ENCODE data around the gene OLA1. TPM values are rescaled to one million over a fixed set of nuclear protein-coding genes. Genes with fewer than 3 reads are reported as not detected.

OLA1 gene
- 126 TPM for total RNA-seq (2021; ENCODE audit: unreplicated experiment)
- polyA plus RNA-seq (2012; ENCODE audit: insufficient read length), result 78.3 TPM
- Bru-seq, nascent RNA, result percentile 92 among the genes with signal in this experiment
- percentile 80 among the genes with signal in this experiment for BruChase-seq, experiment 1, labeled RNA remaining after a 2-hour chase
- BruChase-seq, experiment 2, labeled RNA remaining after a 6-hour chase, result percentile 77 among the genes with signal in this experiment
- long read RNA-seq, full-length matches to known transcripts, result 175 of 220 reads
- long read RNA-seq, partial matches to known transcripts, result 12 of 220 reads
- long read RNA-seq, other reads (novel, unspliced or antisense), result 33 of 220 reads

GRCh38 chr2:174248187-174248997 is at the start of gene OLA1:
Gene OLA1 (minus strand): TSS chr2:174248532. CDS start chr2:174246815, 1,717 bp downstream.
- BruUV-seq (replicated peaks), result no TSS peak
- in situ Hi-C loops (cut with HindIII; ENCODE audit: low pct_unique_long_range_greater_than_20kb, low sequenced_read_pairs), result no loop called here
- TF ChIP-seq CTCF (IDR thresholded peaks at IDR 0.05) (no peak), POLR2AphosphoS5 (IDR thresholded peaks at IDR 0.05; ENCODE audit: low read depth, low read length) (peak; percentile 99), SIN3A (IDR thresholded peaks at IDR 0.05; ENCODE audit: borderline replicate concordance, insufficient read depth, low read depth, low read length) (peak; percentile 62; the same call in 1 of the 2 replicates)
- H3K27me3 ChIP-seq (ENCODE audit: control insufficient read depth, insufficient read depth, low read length), result no peaks in the 10 kb centered on the region
- DNase-seq (ENCODE audit: low read depth, low spot score), result peak; percentile 71
- ChIA-PET POLR2A (interaction anchor here (0.5 to 1.0 kb wide), 2 partner anchors 39 to 66 kb away, joined by 3 to 4 read pairs; no protein-coding TSS in a partner anchor), CTCF (interaction anchor here (0.6 to 1.0 kb wide), 2 partner anchors 93 to 290 kb away, joined by 3 to 4 read pairs; no protein-coding TSS in a partner anchor)
- H3K9me3 ChIP-seq (ENCODE audit: control insufficient read depth, insufficient read depth, low read depth, low read length), result no peaks in the 10 kb centered on the region
- ATAC-seq, result peak; percentile 98
- H3K4me1 ChIP-seq (ENCODE audit: control insufficient read depth, insufficient read depth, low read length), result peaks cover 5% of the 10 kb centered on the region
- peak within 1 kb of the TSS; percentile 98 for H3K27ac ChIP-seq (ENCODE audit: low read length)
- H3K4me3 ChIP-seq (ENCODE audit: low read depth in 2 of 2, low read length in 2 of 2), result peak within 1 kb of the TSS; percentile 88 to 97
- intact Hi-C loops (cut with micrococcal nuclease; ENCODE audit: unreplicated experiment), result no loop called here
- peaks cover 20% of the 10 kb centered on the region for H3K36me3 ChIP-seq (ENCODE audit: control insufficient read depth, insufficient read depth, low read length)

GRCh38 chr2:174292908-174293307 is 44.6 kb upstream of the OLA1 start:
- H3K27ac ChIP-seq (ENCODE audit: low read length), result no peak overlapping the region
- DNase-seq (ENCODE audit: low read depth, low spot score), result no peak
- in situ Hi-C loops (cut with HindIII; ENCODE audit: low pct_unique_long_range_greater_than_20kb, low sequenced_read_pairs), result no loop called here
- H3K4me3 ChIP-seq (ENCODE audit: low read depth in 2 of 2, low read length in 2 of 2), result no peak overlapping the region
- BruUV-seq (replicated peaks), result no TSS peak
- ChIA-PET CTCF (no interaction called here), POLR2A (no interaction called here)
- no peaks in the 10 kb centered on the region for H3K36me3 ChIP-seq (ENCODE audit: control insufficient read depth, insufficient read depth, low read length)
- H3K4me1 ChIP-seq (ENCODE audit: control insufficient read depth, insufficient read depth, low read length), result no peaks in the 10 kb centered on the region
- peaks cover 6% of the 10 kb centered on the region; the same call in 1 of the 2 replicates for H3K9me3 ChIP-seq (ENCODE audit: control insufficient read depth, insufficient read depth, low read depth, low read length)
- intact Hi-C loops (cut with micrococcal nuclease; ENCODE audit: unreplicated experiment), result no loop called here
- TF ChIP-seq REST (IDR thresholded peaks at IDR 0.05; ENCODE audit: insufficient read depth in 1 of 2, low read depth in 2 of 2, low read length in 1 of 2) (no peak), SIN3A (IDR thresholded peaks at IDR 0.05; ENCODE audit: borderline replicate concordance, insufficient read depth, low read depth, low read length) (no peak), CTCF (IDR thresholded peaks at IDR 0.05) (no peak), POLR2AphosphoS5 (IDR thresholded peaks at IDR 0.05; ENCODE audit: low read depth, low read length) (no peak), TCF7L2 (IDR thresholded peaks at IDR 0.05; ENCODE audit: low read depth, low read length) (no peak)
- H3K27me3 ChIP-seq (ENCODE audit: control insufficient read depth, insufficient read depth, low read length), result peaks cover 4% of the 10 kb centered on the region; the same call in 1 of the 2 replicates
- no peak for ATAC-seq
